ENCODE measurements around the gene FHOD3. TPM values are rescaled to one million over a fixed set of nuclear protein-coding genes. Genes with fewer than 3 reads are reported as not detected.
A peak's percentile ranks its signal among the peaks of the same experiment; 100 is the strongest.

FHOD3 gene
- total RNA-seq, 1 donor from 2014 or later, result 5.6 TPM

- TF ChIP-seq CTCF (IDR thresholded peaks at IDR 0.05) (no peak), POLR2AphosphoS5 (IDR thresholded peaks at IDR 0.05; ENCODE audit: insufficient read depth in 1 of 2, low read depth in 1 of 2) (no peak)
- Histone ChIP-seq H3K9me3 (no peaks in the 10 kb centered on the region), H3K4me1 (no peaks in the 10 kb centered on the region), H3K4me3 (no peak overlapping the region), H3K27ac (no peak overlapping the region), H3K36me3 (no peaks in the 10 kb centered on the region), H3K27me3 (no peaks in the 10 kb centered on the region)
- intact Hi-C loops (cut with DNase I), result no loop called here
- peak in 1 of 2 donors; percentile 54 for DNase-seq (ENCODE audit: extremely low spot score in 2 of 2)
These were observed 297.1 kb downstream of the FHOD3 start for GRCh38 chr18:36594621-36595020.

GRCh38 chr18:36595046-36595817, 297.7 kb downstream of the FHOD3 start:
- H3K36me3 ChIP-seq, result no peaks in the 10 kb centered on the region
- H3K27me3 ChIP-seq, result no peaks in the 10 kb centered on the region
- peak in 1 of 2 donors; percentile 79 for DNase-seq (ENCODE audit: extremely low spot score in 2 of 2)
- no peaks in the 10 kb centered on the region for H3K9me3 ChIP-seq
- H3K27ac ChIP-seq, result no peak overlapping the region
- no peaks in the 10 kb centered on the region for H3K4me1 ChIP-seq
- intact Hi-C loops (cut with DNase I), result no loop called here
- no peak for TF ChIP-seq POLR2AphosphoS5 (IDR thresholded peaks at IDR 0.05; ENCODE audit: insufficient read depth in 1 of 2, low read depth in 1 of 2)
- no peak for TF ChIP-seq POLR2A (IDR thresholded peaks at IDR 0.05)
- no peak for TF ChIP-seq CTCF (IDR thresholded peaks at IDR 0.05)
- H3K4me3 ChIP-seq, result no peak overlapping the region

GRCh38 chr18:36595818-36596215, 298.3 kb downstream of the FHOD3 start:
- Histone ChIP-seq H3K4me1 (no peaks in the 10 kb centered on the region), H3K27me3 (no peaks in the 10 kb centered on the region), H3K4me3 (no peak overlapping the region), H3K27ac (no peak overlapping the region), H3K36me3 (no peaks in the 10 kb centered on the region), H3K9me3 (no peaks in the 10 kb centered on the region)
- no peak for DNase-seq (ENCODE audit: extremely low spot score in 2 of 2)
- intact Hi-C loops (cut with DNase I), result no loop called here
- no peak for TF ChIP-seq POLR2A (IDR thresholded peaks at IDR 0.05)

- no peak overlapping the region for H3K27ac ChIP-seq
- no peaks in the 10 kb centered on the region for H3K9me3 ChIP-seq
- intact Hi-C loops (cut with DNase I), result no loop called here
- no peak for TF ChIP-seq POLR2AphosphoS5 (IDR thresholded peaks at IDR 0.05; ENCODE audit: insufficient read depth in 1 of 2, low read depth in 1 of 2)
- no peak for TF ChIP-seq CTCF (IDR thresholded peaks at IDR 0.05)
- TF ChIP-seq POLR2A (IDR thresholded peaks at IDR 0.05), result no peak
- no peaks in the 10 kb centered on the region for H3K27me3 ChIP-seq
- H3K4me1 ChIP-seq, result no peaks in the 10 kb centered on the region
- no peak overlapping the region for H3K4me3 ChIP-seq
- DNase-seq (ENCODE audit: extremely low spot score in 2 of 2), result no peak
- no peaks in the 10 kb centered on the region for H3K36me3 ChIP-seq
These were observed 300.1 kb downstream of the FHOD3 start for GRCh38 chr18:36597636-36598035.

GRCh38 chr18:36600548-36600947, 303.0 kb downstream of the FHOD3 start:
- no peaks in the 10 kb centered on the region for H3K9me3 ChIP-seq

GRCh38 chr18:36601316-36601715, 303.8 kb downstream of the FHOD3 start:
- Histone ChIP-seq H3K4me1 (no peaks in the 10 kb centered on the region), H3K27ac (no peak overlapping the region), H3K9me3 (no peaks in the 10 kb centered on the region), H3K4me3 (no peak overlapping the region), H3K36me3 (no peaks in the 10 kb centered on the region), H3K27me3 (no peaks in the 10 kb centered on the region)
- TF ChIP-seq CTCF (IDR thresholded peaks at IDR 0.05) (no peak), POLR2AphosphoS5 (IDR thresholded peaks at IDR 0.05; ENCODE audit: insufficient read depth in 1 of 2, low read depth in 1 of 2) (no peak), POLR2A (IDR thresholded peaks at IDR 0.05) (no peak)
- no peak for DNase-seq (ENCODE audit: extremely low spot score in 2 of 2)
- intact Hi-C loops (cut with DNase I), result no loop called here

More at GRCh38 chr18:36600548-36600947, 303.0 kb downstream of the FHOD3 start:
- intact Hi-C loops (cut with DNase I), result no loop called here
- no peaks in the 10 kb centered on the region for H3K36me3 ChIP-seq
- no peaks in the 10 kb centered on the region for H3K27me3 ChIP-seq
- DNase-seq (ENCODE audit: extremely low spot score in 2 of 2), result no peak
- H3K4me1 ChIP-seq, result no peaks in the 10 kb centered on the region
- H3K27ac ChIP-seq, result no peak overlapping the region
- no peak overlapping the region for H3K4me3 ChIP-seq
- TF ChIP-seq POLR2AphosphoS5 (IDR thresholded peaks at IDR 0.05; ENCODE audit: insufficient read depth in 1 of 2, low read depth in 1 of 2), result no peak
